Esophagus muscularis mucosa (tissue), 4 donors: Measurements from ENCODE around the gene TNPO3. TPM values are rescaled to one million over a fixed set of nuclear protein-coding genes. Genes with fewer than 3 reads are reported as not detected.
"Not testable (repeated sequence)": the region's sequence is repeated elsewhere in the genome, so short reads cannot be mapped to it uniquely, and the experiment has no call there.

Source experiments
- DNase-seq: peaks from one replicate; pipeline ENCODE4 v3.0.0-alpha.2; 2017; ENCODE audit errors: extremely low spot score
- H3K27ac ChIP-seq, 4 donors: fragments of 200-600 bp; sonication (generic); replicated peaks in 1 of 4; 1 replicate in 3 of 4; 2 replicates in 1 of 4; pipeline ENCODE4 v1.5.1; 2016 to 2019; ENCODE audit warnings: mild to moderate bottlenecking in 1 of 4
- H3K27me3 ChIP-seq, 4 donors: fragments of 200-600 bp; sonication (generic); one replicate each; pipeline versions ENCODE4 v1.5.1 to v1.6.0; 2016 to 2019
- H3K36me3 ChIP-seq, 4 donors: fragments of 200-600 bp; sonication (generic); one replicate each; pipeline ENCODE4 v1.5.1; 2016 to 2019
- H3K4me1 ChIP-seq, 4 donors: fragments of 200-600 bp; sonication (generic); one replicate each; pipeline ENCODE4 v1.5.1; 2016 to 2019
- H3K4me3 ChIP-seq, 4 donors: fragments of 200-600 bp; sonication (generic); 1 replicate in 2 of 4; 2 replicates in 2 of 4; pipeline ENCODE4 v1.5.1; 2016 to 2019; ENCODE audit warnings: mild to moderate bottlenecking in 4 of 4, moderate library complexity in 1 of 4
- H3K9me3 ChIP-seq, 4 donors: fragments of 200-600 bp; sonication (generic); 1 replicate in 3 of 4; 2 replicates in 1 of 4; pipeline ENCODE4 v1.5.1; 2016 to 2019
- EP300 ChIP-seq: sonication (generic); formaldehyde crosslinking; IDR thresholded peaks from one replicate; pipeline ENCODE4 v1.6.1; 2017; ENCODE audit warnings: antibody characterized with exemption
- POLR2A ChIP-seq: fragments of 450-650 bp; IDR thresholded peaks from one replicate; pipeline ENCODE4 v1.6.1; 2017; ENCODE audit warnings: antibody characterized with exemption, moderate library complexity, mild to moderate bottlenecking, low read depth
- POLR2AphosphoS5 ChIP-seq, 2 donors: sonication (generic); formaldehyde crosslinking; IDR thresholded peaks; one replicate each; pipeline ENCODE4 v1.6.1; 2017; ENCODE audit warnings: antibody characterized with exemption in 2 of 2
- WGBS: methylation state at CpG from one replicate; pipeline ENCODE4 v1.1.5; 2018; 5-methylcytosine and 5-hydroxymethylcytosine counted together
- intact Hi-C: fragments of 100-400 bp; cut with DNase I; formaldehyde crosslinking; loops from one replicate; pipeline ENCODE4 v1.15.1; 2023
- total RNA-seq, 4 donors: library from RNA; depleted of rRNA; stranded (reverse); fragments of >200 nt; gene quantifications; one replicate each; pipeline versions ENCODE4 v1.1.0 to v1.2.1, GENCODE V29; 2016
- TF ChIP-seq, protein P1 (sequence below), 3 experiments: fragments of 200-600 bp in 2 of 3; fragments of 450-650 bp in 1 of 3; sonication (generic) in 2 of 3; IDR thresholded peaks; one replicate each; pipeline ENCODE4 v1.5.1; 2017 to 2019; ENCODE audit warnings: antibody characterized with exemption in 3 of 3, mild to moderate bottlenecking in 2 of 3, moderate library complexity in 1 of 3

Gene TNPO3
- total RNA-seq, 4 donors from 2014 or later = 35.7 to 46.2 (median 38.1) TPM

DNA sequence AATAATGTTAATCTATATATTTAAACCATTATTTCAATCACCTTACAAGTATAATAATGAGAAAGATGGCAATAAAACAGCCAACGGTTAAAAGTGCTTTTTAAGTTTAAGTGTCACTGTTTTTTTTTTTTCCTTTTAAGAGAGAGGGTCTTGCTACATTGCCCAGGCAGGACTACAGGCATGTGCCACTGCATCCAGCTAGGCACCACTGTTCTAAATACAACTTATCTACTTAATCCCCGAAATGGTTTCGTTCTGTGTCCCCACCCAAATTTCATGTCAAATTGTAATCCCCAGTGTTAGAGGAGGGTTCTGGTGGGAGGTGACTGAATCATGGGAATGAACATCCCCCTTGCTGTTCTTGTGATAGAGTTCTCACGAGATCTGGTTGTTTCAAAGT is 49.7 kb downstream of the TNPO3 start:
- WGBS = 90% methylated on average over 4 of the region's 4 CpGs
- H3K27me3 ChIP-seq = no peaks in the 10 kb centered on the region
- H3K4me1 ChIP-seq = peaks cover 0 to 7% (median 5%) of the 10 kb centered on the region in 4 donors
- H3K27ac ChIP-seq = no peak overlapping the region
- no peak for DNase-seq
- TF ChIP-seq POLR2AphosphoS5 (IDR thresholded peaks at IDR 0.05) (no peak), EP300 (no peak), POLR2A (no peak)
- TF ChIP-seq, protein P1, sequence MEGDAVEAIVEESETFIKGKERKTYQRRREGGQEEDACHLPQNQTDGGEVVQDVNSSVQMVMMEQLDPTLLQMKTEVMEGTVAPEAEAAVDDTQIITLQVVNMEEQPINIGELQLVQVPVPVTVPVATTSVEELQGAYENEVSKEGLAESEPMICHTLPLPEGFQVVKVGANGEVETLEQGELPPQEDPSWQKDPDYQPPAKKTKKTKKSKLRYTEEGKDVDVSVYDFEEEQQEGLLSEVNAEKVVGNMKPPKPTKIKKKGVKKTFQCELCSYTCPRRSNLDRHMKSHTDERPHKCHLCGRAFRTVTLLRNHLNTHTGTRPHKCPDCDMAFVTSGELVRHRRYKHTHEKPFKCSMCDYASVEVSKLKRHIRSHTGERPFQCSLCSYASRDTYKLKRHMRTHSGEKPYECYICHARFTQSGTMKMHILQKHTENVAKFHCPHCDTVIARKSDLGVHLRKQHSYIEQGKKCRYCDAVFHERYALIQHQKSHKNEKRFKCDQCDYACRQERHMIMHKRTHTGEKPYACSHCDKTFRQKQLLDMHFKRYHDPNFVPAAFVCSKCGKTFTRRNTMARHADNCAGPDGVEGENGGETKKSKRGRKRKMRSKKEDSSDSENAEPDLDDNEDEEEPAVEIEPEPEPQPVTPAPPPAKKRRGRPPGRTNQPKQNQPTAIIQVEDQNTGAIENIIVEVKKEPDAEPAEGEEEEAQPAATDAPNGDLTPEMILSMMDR (IDR thresholded peaks at IDR 0.05) = no peak
- no peaks in the 10 kb centered on the region for H3K9me3 ChIP-seq
- peaks cover 0 to 72% (median 43%) of the 10 kb centered on the region in 4 donors for H3K36me3 ChIP-seq
- intact Hi-C loops = no loop called here
- H3K4me3 ChIP-seq = no peak overlapping the region

DNA sequence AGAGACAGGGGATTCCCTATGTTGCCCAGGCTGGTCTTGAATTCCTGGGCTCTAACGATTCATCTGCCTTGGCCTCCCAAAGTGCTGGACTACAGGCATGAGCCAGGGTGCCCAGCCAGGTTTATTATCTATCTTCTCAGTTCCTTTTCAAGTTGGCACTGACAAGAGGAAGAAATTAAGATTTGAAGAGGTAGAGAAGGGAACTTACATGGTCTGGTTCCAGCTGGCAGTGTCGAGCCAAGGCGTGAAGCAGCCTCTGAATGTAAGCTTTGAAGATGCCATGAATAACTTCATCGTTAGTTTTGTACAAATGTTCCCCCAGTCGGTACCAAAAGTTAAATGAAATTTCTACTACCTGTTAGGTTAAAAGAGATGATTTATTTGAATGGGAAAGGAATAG is 57.7 kb downstream of the TNPO3 start:
- TF ChIP-seq EP300 = no peak
- no peak for TF ChIP-seq POLR2AphosphoS5 (IDR thresholded peaks at IDR 0.05)
- no peak for TF ChIP-seq POLR2A
- TF ChIP-seq, protein P1 (IDR thresholded peaks at IDR 0.05) = no peak
- no peaks in the 10 kb centered on the region for H3K9me3 ChIP-seq
- intact Hi-C loops = no loop called here
- H3K4me3 ChIP-seq = no peak overlapping the region
- peak overlapping the region; percentile 27 to 37 (median 30) for H3K27ac ChIP-seq
- peaks cover 20 to 89% (median 72%) of the 10 kb centered on the region in 4 donors for H3K36me3 ChIP-seq
- peaks cover 0 to 15% (median 1%) of the 10 kb centered on the region in 4 donors for H3K4me1 ChIP-seq
- H3K27me3 ChIP-seq = no peaks in the 10 kb centered on the region
- DNase-seq = no peak
- 53% methylated on average over 5 of the region's 5 CpGs for WGBS

DNA sequence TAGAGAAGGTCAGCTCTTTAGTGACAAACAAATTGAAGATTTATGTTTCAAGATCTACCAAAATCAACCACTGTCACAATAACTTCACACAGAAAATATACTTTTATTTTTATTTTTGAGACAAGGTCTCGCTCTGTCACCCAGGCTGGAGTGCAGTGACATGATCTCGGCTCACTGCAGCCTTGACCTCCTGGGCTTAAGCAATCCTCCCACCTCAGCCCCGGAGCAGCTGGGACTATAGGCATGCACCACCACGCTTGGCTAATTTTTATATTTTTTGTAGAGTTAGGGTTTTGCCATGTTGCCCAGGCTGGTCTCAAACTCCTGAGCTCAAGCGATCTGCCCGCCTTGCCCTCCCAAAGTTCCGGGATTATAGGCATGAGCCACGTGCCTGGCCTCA is 60.4 kb downstream of the TNPO3 start:
- H3K36me3 ChIP-seq = peaks cover 25 to 89% (median 66%) of the 10 kb centered on the region in 4 donors
- H3K27ac ChIP-seq, H3K9me3 ChIP-seq, DNase-seq, intact Hi-C loops, H3K4me3 ChIP-seq, H3K27me3 ChIP-seq: not testable (repeated sequence)
- 97% methylated on average over 8 of the region's 8 CpGs for WGBS
- peaks cover 0 to 15% (median 1%) of the 10 kb centered on the region in 4 donors for H3K4me1 ChIP-seq

DNA sequence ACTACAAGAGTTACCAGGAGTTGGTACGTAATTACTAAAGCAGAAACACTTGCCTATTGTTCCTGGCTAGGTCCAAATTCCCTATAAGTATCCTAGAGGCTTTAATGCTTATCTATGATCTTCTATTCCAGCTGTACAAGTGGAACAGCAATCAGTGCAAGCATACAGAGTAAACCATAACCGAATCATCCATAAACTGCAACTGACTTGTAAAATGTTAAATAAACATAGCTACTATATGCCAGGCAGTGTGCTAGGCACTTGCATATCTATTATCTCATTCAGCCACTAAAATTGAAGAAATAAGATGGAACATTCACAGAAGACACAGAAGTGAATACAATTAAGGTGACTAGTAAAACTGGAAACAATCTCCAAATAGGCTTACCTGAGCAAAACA is 61.5 kb downstream of the TNPO3 start:
- intact Hi-C loops = no loop called here
- no peak overlapping the region for H3K27ac ChIP-seq
- no peak overlapping the region for H3K4me3 ChIP-seq
- H3K36me3 ChIP-seq = peaks cover 21 to 89% (median 65%) of the 10 kb centered on the region in 4 donors
- 88% methylated on average over 2 of the region's 2 CpGs for WGBS
- DNase-seq = no peak
- H3K27me3 ChIP-seq = no peaks in the 10 kb centered on the region
- H3K9me3 ChIP-seq = no peaks in the 10 kb centered on the region
- peaks cover 0 to 15% (median 1%) of the 10 kb centered on the region in 4 donors for H3K4me1 ChIP-seq
- TF ChIP-seq POLR2AphosphoS5 (IDR thresholded peaks at IDR 0.05) (no peak), POLR2A (no peak), EP300 (no peak)
- TF ChIP-seq, protein P1 (IDR thresholded peaks at IDR 0.05) = no peak

DNA sequence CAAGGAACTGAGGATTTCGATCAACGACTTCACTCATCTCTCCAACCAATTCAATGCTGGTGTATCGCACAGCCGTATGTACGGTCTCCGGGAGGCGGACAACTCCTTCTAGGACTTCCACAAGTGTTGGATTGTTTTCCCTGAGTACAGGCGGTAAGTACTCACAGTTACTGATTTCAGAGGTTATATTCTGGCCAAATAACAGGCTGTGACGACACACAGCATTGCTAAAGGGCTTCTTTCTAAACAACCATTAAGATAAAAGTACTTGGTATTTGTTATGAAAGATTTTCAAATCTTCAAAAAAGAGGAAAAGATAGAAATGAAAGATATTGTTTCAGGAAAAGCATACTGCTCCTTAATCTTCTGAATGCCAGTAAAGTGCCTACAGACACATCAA is 65.0 kb downstream of the TNPO3 start:
- Histone ChIP-seq H3K4me3 (no peak overlapping the region), H3K36me3 (peaks cover 26 to 90% (median 72%) of the 10 kb centered on the region in 4 donors), H3K4me1 (no peaks in the 10 kb centered on the region), H3K27me3 (no peaks in the 10 kb centered on the region), H3K9me3 (no peaks in the 10 kb centered on the region), H3K27ac (no peak overlapping the region)
- DNase-seq = no peak
- intact Hi-C loops = no loop called here
- TF ChIP-seq POLR2A (no peak), POLR2AphosphoS5 (IDR thresholded peaks at IDR 0.05) (no peak), EP300 (no peak)
- TF ChIP-seq, protein P1 (IDR thresholded peaks at IDR 0.05) = no peak
- WGBS = 83% methylated on average over 9 of the region's 9 CpGs
